Spleen (tissue), 11 donors: ENCODE measurements around the gene STK35. TPM values are rescaled to one million over a fixed set of nuclear protein-coding genes. Genes with fewer than 3 reads are reported as not detected.

Experiments
- DNase-seq: peaks from one replicate; pipeline ENCODE4 v3.0.0-alpha.2; 2020
- H3K27ac ChIP-seq, 8 donors: fragments of 200-600 bp; sonication (generic) in 7 of 8; 1 replicate in 4 of 8; 2 replicates in 4 of 8; pipeline versions ENCODE4 v1.5.0 to v1.8.0; 2016 to 2021; ENCODE audit warnings: inconsistent platforms in 4 of 8, mild to moderate bottlenecking in 4 of 8, moderate library complexity in 1 of 8
- H3K27me3 ChIP-seq, 7 donors: fragments of 200-600 bp; sonication (generic) in 6 of 7; replicated peaks in 1 of 7; 1 replicate in 4 of 7; 2 replicates in 3 of 7; pipeline versions ENCODE4 v1.5.0 to v1.8.0; 2016 to 2021; ENCODE audit warnings: inconsistent platforms in 3 of 7, mild to moderate bottlenecking in 1 of 7
- H3K36me3 ChIP-seq, 6 donors: fragments of 200-600 bp; sonication (generic) in 5 of 6; 1 replicate in 4 of 6; 2 replicates in 2 of 6; pipeline versions ENCODE4 v1.5.0 to v1.8.0; 2016 to 2021; ENCODE audit warnings: inconsistent platforms in 2 of 6
- H3K4me1 ChIP-seq, 6 donors: fragments of 200-600 bp; sonication (generic) in 5 of 6; 1 replicate in 3 of 6; 2 replicates in 3 of 6; pipeline versions ENCODE4 v1.5.0 to v1.8.0; 2016 to 2021; ENCODE audit warnings: inconsistent platforms in 3 of 6
- H3K4me3 ChIP-seq, 8 donors: fragments of 200-600 bp; sonication (generic) in 7 of 8; 1 replicate in 4 of 8; 2 replicates in 4 of 8; pipeline versions ENCODE4 v1.5.0 to v1.8.0; 2016 to 2021; ENCODE audit warnings: inconsistent platforms in 4 of 8, mild to moderate bottlenecking in 4 of 8, moderate library complexity in 2 of 8
- H3K9me3 ChIP-seq, 8 donors: fragments of 200-600 bp; sonication (generic) in 7 of 8; 1 replicate in 4 of 8; 2 replicates in 4 of 8; pipeline versions ENCODE4 v1.5.0 to v1.8.0; 2016 to 2021; ENCODE audit warnings: inconsistent platforms in 4 of 8
- CTCF ChIP-seq, 11 experiments: fragments of 200-600 bp in 7 of 11; fragments of 450-650 bp in 4 of 11; sonication (generic) in 4 of 11; IDR thresholded peaks in 8 of 11; conservative IDR thresholded peaks in 3 of 11; 1 replicate in 7 of 11; 2 replicates in 4 of 11; pipeline versions ENCODE4 v1.4.0 to v1.8.0; 2016 to 2021; ENCODE audit warnings: antibody characterized with exemption in 11 of 11, inconsistent platforms in 4 of 11, mild to moderate bottlenecking in 1 of 11
- POLR2A ChIP-seq, 3 donors: fragments of 450-650 bp; IDR thresholded peaks; one replicate each; pipeline ENCODE4 v1.5.1; 2017; ENCODE audit warnings: antibody characterized with exemption in 3 of 3, mild to moderate bottlenecking in 1 of 3
- POLR2AphosphoS5 ChIP-seq, 3 donors: sonication (generic); formaldehyde crosslinking; IDR thresholded peaks; one replicate each; pipeline ENCODE4 v1.5.1; 2017; ENCODE audit warnings: antibody characterized with exemption in 3 of 3
- WGBS, 5 donors: extraction: QIAGEN DNeasy Blood & Tissue Kit in 3 of 5; methylation state at CpG; one replicate each; pipeline versions ENCODE4 v1.1.5 to v1.1.7; 2013 to 2018; 5-methylcytosine and 5-hydroxymethylcytosine counted together
- intact Hi-C: fragments of 100-400 bp; cut with DNase I; formaldehyde crosslinking; loops from one replicate; pipeline ENCODE4 v1.15.0; 2023; ENCODE audit warnings: low total_unique reads
- polyA plus RNA-seq, 3 donors: library from polyadenylated mRNA; stranded (reverse); fragments of 200-250 nt; gene quantifications; one replicate each; pipeline ENCODE4 v1.2.1, GENCODE V29; 2013
- total RNA-seq, 7 donors: library from RNA; depleted of rRNA in 3 of 7; stranded (reverse); fragments of >200 nt in 3 of 7; fragmentation: NEBNext Ultra II Directional in 4 of 7; extraction: Animal tissue kit (Norgen Biotek cat#: 25700) in 4 of 7; gene quantifications; one replicate each; pipeline versions ENCODE4 v1.1.0 to v1.2.1, GENCODE V29; 2016 to 2021
- donor health status: healthy with polysubstance abuse.
- donor health status: DM: no; HTN: no; CAD: no; lungs with moderate emphysema.
- donor health status: DM: no; HTN: no; CAD: no.
- donor health status: Bipolar disorder and iron deficiency.
- donor health status: healthy.
- donor health status: DM: no; HTN: no; CAD: no.
- donor health status: DM: yes; HTN: yes; CAD: no.

STK35 gene
- total and polyA plus RNA-seq, 10 donors, result 1.8 to 25.4 (median 15.0) TPM

DNA sequence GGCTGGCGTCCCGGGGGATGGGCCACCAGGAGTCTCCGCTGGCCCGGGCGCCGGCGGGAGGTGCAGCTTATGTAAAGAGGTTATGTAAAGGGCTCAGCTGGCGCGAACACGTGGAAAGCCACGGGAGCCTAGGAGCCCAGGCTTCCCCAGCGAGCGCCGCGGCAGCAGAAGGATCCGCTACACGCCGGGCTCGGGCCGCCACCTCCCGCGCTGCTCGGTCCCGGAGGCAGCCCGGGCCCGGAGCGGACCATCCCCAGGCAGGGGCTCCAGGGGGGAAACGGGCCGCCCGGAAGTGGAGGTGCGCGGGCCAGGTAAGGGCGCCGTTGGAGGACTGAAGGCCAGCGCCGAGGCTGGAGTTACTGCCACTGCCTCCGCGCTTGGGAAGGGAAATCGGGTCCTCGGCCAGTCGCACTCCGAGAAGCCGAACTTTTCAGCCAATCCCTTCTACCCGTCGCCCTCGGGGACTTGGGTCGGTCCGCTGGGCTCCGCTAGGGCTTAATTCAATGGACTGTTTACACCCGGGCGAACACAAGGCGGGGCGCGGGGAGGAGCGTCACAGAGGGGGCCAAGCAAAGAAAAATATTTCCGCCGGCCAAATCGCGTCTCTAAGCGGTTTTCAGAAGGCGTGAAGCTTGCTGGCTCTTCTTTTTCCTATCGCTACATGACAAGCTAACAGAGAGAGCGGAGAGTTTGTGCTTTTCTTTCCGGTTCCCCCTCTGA lies 398 bp downstream of the STK35 start:
- Histone ChIP-seq H3K27ac (peak overlapping the region; percentile 97 to 100 (median 99)), H3K9me3 (no peaks in the 10 kb centered on the region), H3K36me3 (peaks cover 0 to 14% (median 2%) of the 10 kb centered on the region in 6 donors), H3K27me3 (no peaks in the 10 kb centered on the region), H3K4me1 (peaks cover 26 to 55% (median 48%) of the 10 kb centered on the region in 6 donors), H3K4me3 (peak overlapping the region; percentile 80 to 97 (median 94))
- WGBS, 5 donors, result 0 to 1% (median 0%) methylated on average over 25 to 64 of the region's 64 CpGs
- TF ChIP-seq POLR2A (IDR thresholded peaks at IDR 0.05), result peak in 1 of 3 donors; percentile 57
- TF ChIP-seq CTCF (IDR thresholded peaks at IDR 0.05 in 8 of 11, conservative IDR thresholded peaks at IDR 0.05 in 3 of 11), result peak in 6 of 11 experiments; percentile 3 to 42 (median 28)
- TF ChIP-seq POLR2AphosphoS5 (IDR thresholded peaks at IDR 0.05), result peak; percentile 67 to 86 (median 80)
- peak; percentile 97 for DNase-seq
- intact Hi-C loops, result no loop called here

GRCh38 chr20:2102585-2103460 lies 1.2 kb downstream of the STK35 start:
- Histone ChIP-seq H3K4me3 (peak overlapping the region; percentile 80 to 97 (median 94)), H3K36me3 (peaks cover 0 to 21% (median 2%) of the 10 kb centered on the region in 6 donors), H3K4me1 (peaks cover 33 to 63% (median 56%) of the 10 kb centered on the region in 6 donors), H3K27ac (peak overlapping the region; percentile 97 to 100 (median 99)), H3K9me3 (no peaks in the 10 kb centered on the region), H3K27me3 (no peaks in the 10 kb centered on the region)
- DNase-seq, result peak; percentile 97
- TF ChIP-seq CTCF (IDR thresholded peaks at IDR 0.05 in 8 of 11, conservative IDR thresholded peaks at IDR 0.05 in 3 of 11) (peak in 3 of 11 experiments; percentile 0 to 13 (median 7)), POLR2A (IDR thresholded peaks at IDR 0.05) (peak in 2 of 3 donors; percentile 70 to 83), POLR2AphosphoS5 (IDR thresholded peaks at IDR 0.05) (peak; percentile 91 to 95 (median 94))
- WGBS, 5 donors, result 0% methylated on average over 37 to 95 of the region's 95 CpGs
- intact Hi-C loops, result no loop called here

GRCh38 chr20:2103461-2104153 lies 2.0 kb downstream of the STK35 start:
- DNase-seq, result no peak
- WGBS, 5 donors, result 3 to 8% (median 4%) methylated on average over 13 of the region's 13 CpGs
- H3K4me1 ChIP-seq, result peaks cover 33 to 71% (median 64%) of the 10 kb centered on the region in 6 donors

More at GRCh38 chr20:2103461-2104153, 2.0 kb downstream of the STK35 start:
- TF ChIP-seq CTCF (IDR thresholded peaks at IDR 0.05 in 8 of 11, conservative IDR thresholded peaks at IDR 0.05 in 3 of 11) (no peak), POLR2AphosphoS5 (IDR thresholded peaks at IDR 0.05) (no peak), POLR2A (IDR thresholded peaks at IDR 0.05) (no peak)
- Histone ChIP-seq H3K9me3 (no peaks in the 10 kb centered on the region), H3K4me3 (peak overlapping the region; percentile 80 to 97 (median 94)), H3K36me3 (peaks cover 0 to 24% (median 2%) of the 10 kb centered on the region in 6 donors), H3K27me3 (no peaks in the 10 kb centered on the region), H3K27ac (peak overlapping the region in 7 of 8 donors; percentile 97 to 100 (median 99))
- intact Hi-C loops, result no loop called here
